ENCODE data around the gene JMJD8. TPM values are rescaled to one million over a fixed set of nuclear protein-coding genes. Genes with fewer than 3 reads are reported as not detected.

Gene JMJD8
- total and polyA plus RNA-seq, 9 of the 15 experiments (the other 6 are each of a cell fraction or from before 2014, with no cell fraction given): 1.2 to 50.6 (median 29.3) TPM

- TF ChIP-seq REST (IDR thresholded peaks at IDR 0.05; ENCODE audit: borderline replicate concordance) (no peak), REST (CRISPR knock-in tag; IDR thresholded peaks at IDR 0.05; ENCODE audit: low read depth) (peak; percentile 34; the same call in 1 of the 2 replicates), ARID1B (IDR thresholded peaks at IDR 0.05) (no peak), GATAD2A (IDR thresholded peaks at IDR 0.05) (peak; percentile 43; the same call in 1 of the 2 replicates), SOX6 (IDR thresholded peaks at IDR 0.05) (no peak), DDX20 (tag; IDR thresholded peaks at IDR 0.05; ENCODE audit: low read depth) (no peak), MTA3 (IDR thresholded peaks at IDR 0.05; ENCODE audit: borderline replicate concordance) (no peak), ETS1 (conservative IDR thresholded peaks at IDR 0.05; ENCODE audit: control insufficient read depth, low read depth, low read length) (no peak), ZNF75A (CRISPR knock-in tag; IDR thresholded peaks at IDR 0.05) (no peak), AFF4 (CRISPR knock-in tag; IDR thresholded peaks at IDR 0.05) (peak; percentile 88; the same call in 1 of the 2 replicates), HDAC6 (IDR thresholded peaks at IDR 0.05; ENCODE audit: low read depth, low read length) (no peak), ILK (tag; IDR thresholded peaks at IDR 0.05; ENCODE audit: borderline replicate concordance, low read depth) (no peak), CCAR2 (IDR thresholded peaks at IDR 0.05; ENCODE audit: low read depth, low read length) (no peak), ZNF76 (CRISPR knock-in tag; IDR thresholded peaks at IDR 0.05; ENCODE audit: borderline replicate concordance) (no peak), RBM15 (IDR thresholded peaks at IDR 0.05; ENCODE audit: insufficient read depth, low read length) (no peak), ZNF232 (CRISPR knock-in tag; IDR thresholded peaks at IDR 0.05) (no peak)
Measured at GRCh38 chr16:635573-636205, 48.4 kb downstream of the JMJD8 start (continued).

Data from K562 (cell line).